ENCODE data around the gene IQSEC3.
A peak's percentile ranks its signal among the peaks of the same experiment; 100 is the strongest.
"Not testable (repeated sequence)": the region's sequence is repeated elsewhere in the genome, so short reads cannot be mapped to it uniquely, and the experiment has no call there.

The IQSEC3 gene

GRCh38 chr12:212715-213526 lies 146.4 kb downstream of the IQSEC3 start:
- no peak for DNase-seq (ENCODE audit: low read depth)
- TF ChIP-seq CTCF (conservative IDR thresholded peaks at IDR 0.05; ENCODE audit: low read depth, low read length), result no peak
- H3K4me3 ChIP-seq (ENCODE audit: low read length), result peak overlapping the region; percentile 1

- no peak for TF ChIP-seq CTCF (conservative IDR thresholded peaks at IDR 0.05; ENCODE audit: low read depth, low read length)
- no peak for DNase-seq (ENCODE audit: low read depth)
- peak overlapping the region; percentile 3 for H3K4me3 ChIP-seq (ENCODE audit: low read length)
Observed at GRCh38 chr12:213527-213932, 147.0 kb downstream of the IQSEC3 start.

GRCh38 chr12:214003-214741 lies 147.6 kb downstream of the IQSEC3 start, which contains the start of gene SLC6A12:
Gene SLC6A12, minus strand, starts transcription at chr12:214157. Its CDS starts 4,171 bp downstream, at chr12:209986.
- no peak for DNase-seq (ENCODE audit: low read depth)
- no peak for TF ChIP-seq CTCF (conservative IDR thresholded peaks at IDR 0.05; ENCODE audit: low read depth, low read length)
- H3K4me3 ChIP-seq (ENCODE audit: low read length), result peak within 1 kb of the TSS; percentile 3

GRCh38 chr12:215116-215515 lies 148.5 kb downstream of the IQSEC3 start:
- no peak overlapping the region for H3K4me3 ChIP-seq (ENCODE audit: low read length)
- DNase-seq (ENCODE audit: low read depth), result no peak
- no peak for TF ChIP-seq CTCF (conservative IDR thresholded peaks at IDR 0.05; ENCODE audit: low read depth, low read length)

- not testable (repeated sequence) for DNase-seq (ENCODE audit: low read depth); H3K4me3 ChIP-seq (ENCODE audit: low read length)
Observed at GRCh38 chr12:217029-217428, 150.5 kb downstream of the IQSEC3 start.

GRCh38 chr12:218221-218620 lies 151.7 kb downstream of the IQSEC3 start:
- no peak overlapping the region for H3K4me3 ChIP-seq (ENCODE audit: low read length)
- DNase-seq (ENCODE audit: low read depth), result no peak
- TF ChIP-seq CTCF (conservative IDR thresholded peaks at IDR 0.05; ENCODE audit: low read depth, low read length), result no peak

- TF ChIP-seq CTCF (conservative IDR thresholded peaks at IDR 0.05; ENCODE audit: low read depth, low read length), result no peak
- DNase-seq (ENCODE audit: low read depth), result no peak
- no peak overlapping the region for H3K4me3 ChIP-seq (ENCODE audit: low read length)
Observed at GRCh38 chr12:218728-219590, 152.4 kb downstream of the IQSEC3 start.

Data from retinal pigment epithelial cell (primary cell).